Progenitor cell of endocrine pancreas (in vitro differentiated cells): ENCODE data around the gene TARDBP. TPM values are rescaled to one million over a fixed set of nuclear protein-coding genes. Genes with fewer than 3 reads are reported as not detected.

ENCODE experiments used
- DNase-seq: peaks from one replicate; pipeline ENCODE4 v3.0.0; 2021; ENCODE audit warnings: low spot score; ENCODE audit not compliant: unreplicated experiment
- H3K27ac Mint-ChIP-seq: 2 replicates; pipeline ENCODE4 v1.8.0; 2021; ENCODE audit warnings: mild to moderate bottlenecking, moderate library complexity, mixed read lengths
- H3K27me3 Mint-ChIP-seq: 2 replicates; pipeline ENCODE4 v1.8.0; 2021; ENCODE audit warnings: mixed read lengths
- H3K36me3 Mint-ChIP-seq: 2 replicates; pipeline ENCODE4 v1.8.0; 2022; ENCODE audit warnings: mixed read lengths; ENCODE audit not compliant: insufficient read depth
- H3K4me1 Mint-ChIP-seq: 2 replicates; pipeline ENCODE4 v1.8.0; 2021; ENCODE audit warnings: low read depth, mixed read lengths
- H3K4me3 Mint-ChIP-seq: 2 replicates; pipeline ENCODE4 v1.8.0; 2021; ENCODE audit warnings: low read depth, mild to moderate bottlenecking, moderate library complexity, mixed read lengths
- H3K9me3 Mint-ChIP-seq: 2 replicates; pipeline ENCODE4 v1.8.0; 2021; ENCODE audit warnings: low read depth, mixed read lengths
- CTCF ChIP-seq: fragments of 200-600 bp; sonication (generic); IDR thresholded peaks from one replicate; pipeline ENCODE4 v1.5.0; 2021; ENCODE audit warnings: antibody characterized with exemption, mild to moderate bottlenecking; ENCODE audit not compliant: unreplicated experiment
- total RNA-seq: library from RNA; stranded (reverse); gene quantifications from 2 replicates; pipeline ENCODE4 v1.2.1, GENCODE V29; 2021

The TARDBP gene
- total RNA-seq, 1 donor from 2014 or later, result 197 TPM

- TF ChIP-seq CTCF, result no peak
- Mint-ChIP-seq H3K27ac (no peak overlapping the region), H3K27me3 (no peaks in the 10 kb centered on the region), H3K36me3 (peaks cover 2% of the 10 kb centered on the region), H3K4me1 (peaks cover 5% of the 10 kb centered on the region), H3K9me3 (no peaks in the 10 kb centered on the region), H3K4me3 (no peak overlapping the region)
- DNase-seq, result no peak
Measured at GRCh38 chr1:11051781-11052511, 39.5 kb downstream of the TARDBP start.

- peaks cover 5% of the 10 kb centered on the region for H3K4me1 Mint-ChIP-seq
- TF ChIP-seq CTCF, result no peak
- H3K4me3 Mint-ChIP-seq, result no peak overlapping the region
- DNase-seq, result no peak
- peaks cover 5% of the 10 kb centered on the region for H3K36me3 Mint-ChIP-seq
- H3K27me3 Mint-ChIP-seq, result no peaks in the 10 kb centered on the region
- H3K27ac Mint-ChIP-seq, result no peak overlapping the region
- no peaks in the 10 kb centered on the region for H3K9me3 Mint-ChIP-seq
Measured at GRCh38 chr1:11052839-11053757, 40.6 kb downstream of the TARDBP start.

GRCh38 chr1:11053758-11054137, 41.3 kb downstream of the TARDBP start:
- no peak for TF ChIP-seq CTCF
- Mint-ChIP-seq H3K36me3 (peaks cover 5% of the 10 kb centered on the region), H3K9me3 (no peaks in the 10 kb centered on the region), H3K27ac (no peak overlapping the region), H3K4me1 (peaks cover 5% of the 10 kb centered on the region), H3K27me3 (no peaks in the 10 kb centered on the region), H3K4me3 (no peak overlapping the region)
- no peak for DNase-seq

- H3K9me3 Mint-ChIP-seq, result no peaks in the 10 kb centered on the region
- no peak for DNase-seq
- H3K27ac Mint-ChIP-seq, result no peak overlapping the region
- no peak overlapping the region for H3K4me3 Mint-ChIP-seq
- peaks cover 9% of the 10 kb centered on the region for H3K4me1 Mint-ChIP-seq
- H3K27me3 Mint-ChIP-seq, result no peaks in the 10 kb centered on the region
- no peak for TF ChIP-seq CTCF
- peaks cover 5% of the 10 kb centered on the region for H3K36me3 Mint-ChIP-seq
Measured at GRCh38 chr1:11054181-11054580, 41.7 kb downstream of the TARDBP start.

GRCh38 chr1:11054666-11055065, 42.2 kb downstream of the TARDBP start:
- no peak for TF ChIP-seq CTCF
- no peak overlapping the region for H3K4me3 Mint-ChIP-seq
- H3K27ac Mint-ChIP-seq, result no peak overlapping the region
- H3K27me3 Mint-ChIP-seq, result no peaks in the 10 kb centered on the region
- no peak for DNase-seq
- peaks cover 5% of the 10 kb centered on the region for H3K36me3 Mint-ChIP-seq
- H3K9me3 Mint-ChIP-seq, result no peaks in the 10 kb centered on the region
- H3K4me1 Mint-ChIP-seq, result peaks cover 9% of the 10 kb centered on the region
